HAP-1 (cell line): ENCODE data around the gene GSK3B.

Source experiments
- DNase-seq, 2 experiments: peaks; one replicate each; pipeline ENCODE4 v3.0.0-alpha.2; 2016 to 2020; ENCODE audit warnings: low spot score in 2 of 2
- H3K27me3 ChIP-seq: fragments of 250-450 bp; sonication (Bioruptor Pico); 2 replicates; pipeline ENCODE4 v1.5.1; 2020; ENCODE audit warnings: low read depth, mild to moderate bottlenecking, moderate library complexity
- H3K36me3 ChIP-seq: fragments of 250-450 bp; sonication (Bioruptor Pico); replicated peaks from 2 replicates; pipeline ENCODE4 v1.5.1; 2020; ENCODE audit warnings: mild to moderate bottlenecking
- H3K4me1 ChIP-seq: fragments of 250-450 bp; sonication (Bioruptor Pico); 2 replicates; pipeline ENCODE4 v1.5.1; 2020; ENCODE audit warnings: mild to moderate bottlenecking
- H3K4me3 ChIP-seq: fragments of 250-450 bp; sonication (Bioruptor Pico); 2 replicates; pipeline ENCODE4 v1.5.1; 2020; ENCODE audit warnings: mild to moderate bottlenecking, moderate library complexity
- H3K9me3 ChIP-seq: fragments of 250-450 bp; sonication (Bioruptor Pico); 2 replicates; pipeline ENCODE4 v1.5.1; 2020; ENCODE audit warnings: mild to moderate bottlenecking, moderate library complexity
- in situ Hi-C: fragments of 300-500 bp; cut with MboI; formaldehyde crosslinking; loops from 3 replicates; pipeline ENCODE4 v1.14.3; 2020; ENCODE audit warnings: low sequenced_read_pairs, inconsistent platforms, mixed read lengths

The GSK3B gene

GRCh38 chr3:119781330-119782198, 312.7 kb downstream of the GSK3B start, which contains the start of gene NR1I2:
Gene NR1I2 (plus strand): TSS chr3:119782101.
- peaks cover 2% of the 10 kb centered on the region; the same call in 1 of the 2 replicates for H3K9me3 ChIP-seq
- H3K4me3 ChIP-seq = no peak within 1 kb of the TSS
- no peaks in the 10 kb centered on the region for H3K4me1 ChIP-seq
- in situ Hi-C loops = no loop called here
- no peaks in the 10 kb centered on the region for H3K36me3 ChIP-seq
- no peaks in the 10 kb centered on the region for H3K27me3 ChIP-seq
- DNase-seq = no peak

- Histone ChIP-seq H3K27me3 (no peaks in the 10 kb centered on the region), H3K9me3 (peaks cover 5% of the 10 kb centered on the region; the same call in 1 of the 2 replicates), H3K4me1 (no peaks in the 10 kb centered on the region), H3K4me3 (no peak overlapping the region), H3K36me3 (no peaks in the 10 kb centered on the region)
- in situ Hi-C loops = no loop called here
- no peak for DNase-seq
These were observed 314.4 kb downstream of the GSK3B start for GRCh38 chr3:119779731-119780383.

- in situ Hi-C loops = no loop called here
- Histone ChIP-seq H3K9me3 (peaks cover 5% of the 10 kb centered on the region; the same call in 1 of the 2 replicates), H3K27me3 (no peaks in the 10 kb centered on the region), H3K36me3 (no peaks in the 10 kb centered on the region), H3K4me3 (no peak overlapping the region), H3K4me1 (no peaks in the 10 kb centered on the region)
- DNase-seq = no peak
These were observed 315.4 kb downstream of the GSK3B start for GRCh38 chr3:119778811-119779210.

GRCh38 chr3:119778176-119778575, 316.1 kb downstream of the GSK3B start:
- Histone ChIP-seq H3K36me3 (no peaks in the 10 kb centered on the region), H3K4me1 (no peaks in the 10 kb centered on the region), H3K4me3 (no peak overlapping the region), H3K27me3 (no peaks in the 10 kb centered on the region), H3K9me3 (peaks cover 5% of the 10 kb centered on the region; the same call in 1 of the 2 replicates)
- in situ Hi-C loops = no loop called here
- DNase-seq = no peak

- Histone ChIP-seq H3K27me3 (peaks cover 2% of the 10 kb centered on the region; the same call in 1 of the 2 replicates), H3K36me3 (no peaks in the 10 kb centered on the region), H3K4me3 (no peak overlapping the region), H3K4me1 (no peaks in the 10 kb centered on the region), H3K9me3 (peaks cover 5% of the 10 kb centered on the region; the same call in 1 of the 2 replicates)
- DNase-seq = no peak
- in situ Hi-C loops = no loop called here
These were observed 317.9 kb downstream of the GSK3B start for GRCh38 chr3:119776304-119776703.

- Histone ChIP-seq H3K4me3 (no peak overlapping the region), H3K9me3 (peaks cover 5% of the 10 kb centered on the region; the same call in 1 of the 2 replicates), H3K27me3 (peaks cover 2% of the 10 kb centered on the region; the same call in 1 of the 2 replicates), H3K4me1 (no peaks in the 10 kb centered on the region), H3K36me3 (no peaks in the 10 kb centered on the region)
- no peak for DNase-seq
- in situ Hi-C loops = no loop called here
These were observed 319.8 kb downstream of the GSK3B start for GRCh38 chr3:119774444-119774843.
